ENCODE data around the gene YBX3.

DNA sequence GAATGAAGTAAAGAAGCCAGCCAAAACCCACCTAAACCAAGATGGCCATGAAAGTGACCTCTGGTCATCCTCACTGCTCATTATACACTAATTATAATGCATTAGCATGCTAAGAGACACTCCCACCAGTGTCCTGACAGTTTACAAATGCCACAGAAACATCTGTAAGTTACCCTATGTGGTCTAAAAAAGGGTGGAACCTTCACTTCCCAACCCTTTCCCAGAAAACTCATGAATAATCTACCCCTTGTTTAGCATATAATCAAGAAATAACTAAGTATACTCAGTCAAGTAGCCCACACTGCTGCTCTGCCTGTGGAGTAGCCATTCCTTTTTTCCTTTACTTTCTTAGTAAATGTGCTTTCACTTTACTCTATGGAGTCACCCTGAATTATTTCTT is 69.1 kb downstream of the YBX3 start:
- no peak for TF ChIP-seq POLR2A (IDR thresholded peaks at IDR 0.05)
- TF ChIP-seq, protein P1, sequence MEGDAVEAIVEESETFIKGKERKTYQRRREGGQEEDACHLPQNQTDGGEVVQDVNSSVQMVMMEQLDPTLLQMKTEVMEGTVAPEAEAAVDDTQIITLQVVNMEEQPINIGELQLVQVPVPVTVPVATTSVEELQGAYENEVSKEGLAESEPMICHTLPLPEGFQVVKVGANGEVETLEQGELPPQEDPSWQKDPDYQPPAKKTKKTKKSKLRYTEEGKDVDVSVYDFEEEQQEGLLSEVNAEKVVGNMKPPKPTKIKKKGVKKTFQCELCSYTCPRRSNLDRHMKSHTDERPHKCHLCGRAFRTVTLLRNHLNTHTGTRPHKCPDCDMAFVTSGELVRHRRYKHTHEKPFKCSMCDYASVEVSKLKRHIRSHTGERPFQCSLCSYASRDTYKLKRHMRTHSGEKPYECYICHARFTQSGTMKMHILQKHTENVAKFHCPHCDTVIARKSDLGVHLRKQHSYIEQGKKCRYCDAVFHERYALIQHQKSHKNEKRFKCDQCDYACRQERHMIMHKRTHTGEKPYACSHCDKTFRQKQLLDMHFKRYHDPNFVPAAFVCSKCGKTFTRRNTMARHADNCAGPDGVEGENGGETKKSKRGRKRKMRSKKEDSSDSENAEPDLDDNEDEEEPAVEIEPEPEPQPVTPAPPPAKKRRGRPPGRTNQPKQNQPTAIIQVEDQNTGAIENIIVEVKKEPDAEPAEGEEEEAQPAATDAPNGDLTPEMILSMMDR (IDR thresholded peaks at IDR 0.05) = no peak
- no peak for TF ChIP-seq POLR2AphosphoS5 (IDR thresholded peaks at IDR 0.05)

Measured in gastroesophageal sphincter (tissue), 3 donors.